SK-N-DZ (cell line): Measurements from ENCODE around the gene GABRG3. TPM values are rescaled to one million over a fixed set of nuclear protein-coding genes. Genes with fewer than 3 reads are reported as not detected.

Source experiments
- DNase-seq: peaks from one replicate; pipeline ENCODE4 v3.0.0-alpha.2; 2015; ENCODE audit warnings: low spot score
- polyA plus RNA-seq, 2 experiments: library from polyadenylated mRNA; depleted of rRNA; stranded (reverse); fragments of >200 nt; gene quantifications; 2 replicates each; pipeline ENCODE4 v1.2.3, GENCODE V29; 2014

Gene GABRG3
- not detected in 2 replicates for polyA plus RNA-seq (2014; cell fraction: cytosol; rRNA removed)
- not detected in 2 replicates for polyA plus RNA-seq (2014; cell fraction: nucleus; rRNA removed)

DNA sequence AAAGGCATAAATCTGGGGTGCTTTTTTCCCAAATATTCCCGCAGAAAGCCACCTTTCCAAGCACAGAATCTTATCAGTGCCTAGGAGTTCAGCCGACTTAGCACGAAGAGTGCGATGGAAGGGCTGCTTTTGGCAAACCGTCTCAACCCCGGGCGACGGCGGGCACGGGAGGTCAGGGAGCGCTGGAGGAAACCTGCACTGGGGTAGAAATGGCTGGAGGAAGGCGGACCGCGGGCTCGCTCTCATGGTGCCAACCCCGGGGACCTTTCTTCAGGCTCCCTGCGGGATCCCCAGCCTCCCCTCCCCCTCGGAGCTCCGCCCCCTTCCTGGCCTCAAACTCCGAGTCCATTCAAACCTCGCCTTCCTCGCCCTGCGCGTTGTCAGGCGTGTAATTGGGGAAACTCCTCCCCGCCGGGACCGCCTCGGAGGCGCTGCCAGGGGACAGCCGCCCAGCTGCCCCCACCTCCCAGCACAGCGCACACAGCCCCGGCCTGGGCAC, at the start of gene GABRG3:
TSS of gene GABRG3 (plus strand) at position 470 of the 499 bp plus-strand sequence.
- DNase-seq: no peak

DNA sequence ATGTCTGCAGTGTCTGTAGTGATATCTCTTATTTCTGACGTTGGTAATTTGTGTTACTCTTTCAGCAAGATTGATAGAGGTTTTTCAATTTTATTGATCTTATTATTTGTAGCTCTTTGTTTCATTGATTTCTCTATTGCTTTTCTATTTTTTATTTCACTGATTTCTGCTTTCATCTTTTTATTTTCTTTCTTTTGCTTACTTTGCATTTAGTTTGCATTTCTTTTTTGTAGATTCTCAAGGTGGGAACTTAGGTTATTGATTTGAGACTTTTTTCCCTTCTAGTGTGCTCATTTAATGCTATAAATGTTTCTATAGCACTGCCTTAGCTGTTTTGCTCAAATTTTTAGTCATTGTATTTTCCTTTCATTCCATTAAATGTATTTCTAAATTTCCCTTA, 49.5 kb upstream of the GABRG3 start:
- DNase-seq: no peak

- no peak for DNase-seq
These were observed 44.9 kb upstream of the GABRG3 start for GRCh38 chr15:26926081-26926480.

DNA sequence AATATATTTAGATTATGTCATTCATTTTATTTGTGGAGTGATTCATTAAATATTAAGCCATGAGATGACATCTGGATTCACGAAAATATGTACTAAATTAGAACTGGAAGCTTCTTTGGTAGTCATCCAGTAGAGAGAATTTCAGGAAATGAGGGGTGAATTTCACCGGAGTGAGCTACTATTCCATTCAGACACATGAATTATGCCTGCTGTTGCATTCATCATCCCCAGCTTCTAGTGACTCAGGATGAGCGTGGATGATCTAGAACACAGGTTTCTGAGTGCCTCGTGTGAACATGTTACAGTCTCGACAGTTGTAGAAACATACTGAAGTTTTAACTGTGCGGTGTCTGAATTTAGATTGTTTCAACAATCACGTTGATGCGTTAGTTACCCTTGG, 42.9 kb upstream of the GABRG3 start:
- no peak for DNase-seq

DNA sequence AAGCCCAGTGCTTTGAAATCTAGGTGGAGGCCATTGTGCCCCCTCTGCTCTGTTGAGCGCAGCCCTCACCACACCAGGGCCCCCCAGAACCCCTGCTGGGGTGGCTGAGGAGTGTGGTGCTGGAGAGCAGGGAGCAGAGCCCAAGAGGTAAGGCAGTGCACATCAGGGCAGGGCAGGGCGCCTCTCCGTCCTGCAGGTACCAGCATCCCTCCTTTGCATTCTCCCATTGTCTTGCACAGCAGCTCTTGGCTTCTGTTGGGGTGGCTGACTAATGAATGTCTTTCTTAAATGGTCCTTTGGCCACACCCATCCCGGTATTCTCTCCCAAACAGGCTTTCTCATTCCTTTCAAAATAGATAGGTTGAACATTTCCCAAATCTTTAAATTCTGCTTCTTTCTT, 41.4 kb upstream of the GABRG3 start:
- DNase-seq: no peak

DNA sequence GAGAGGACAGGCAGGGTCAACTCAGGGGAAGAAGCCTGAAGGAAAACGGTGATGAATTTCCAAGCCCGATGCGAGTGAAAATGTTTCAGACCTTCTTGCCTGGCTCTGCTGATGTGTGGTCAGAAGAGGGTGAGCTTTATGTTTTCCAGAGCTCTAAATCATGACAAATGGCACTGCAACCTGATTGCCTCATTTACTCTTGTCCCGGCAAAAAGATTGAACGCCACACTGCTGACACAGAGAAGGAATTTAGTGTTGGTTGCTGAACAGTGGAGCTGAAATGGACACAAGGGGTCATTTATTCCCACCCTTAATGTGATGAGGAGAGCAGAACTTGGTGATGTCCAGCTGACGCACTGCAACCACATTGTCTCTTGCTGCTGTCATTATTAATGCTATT, 36.1 kb upstream of the GABRG3 start:
- no peak for DNase-seq

- DNase-seq: no peak
These were observed 35.7 kb upstream of the GABRG3 start for GRCh38 chr15:26935322-26935721.

GRCh38 chr15:26936502-26936901, 34.5 kb upstream of the GABRG3 start:
- DNase-seq: no peak

- no peak for DNase-seq
These were observed 33.8 kb upstream of the GABRG3 start for GRCh38 chr15:26937134-26937533.

DNA sequence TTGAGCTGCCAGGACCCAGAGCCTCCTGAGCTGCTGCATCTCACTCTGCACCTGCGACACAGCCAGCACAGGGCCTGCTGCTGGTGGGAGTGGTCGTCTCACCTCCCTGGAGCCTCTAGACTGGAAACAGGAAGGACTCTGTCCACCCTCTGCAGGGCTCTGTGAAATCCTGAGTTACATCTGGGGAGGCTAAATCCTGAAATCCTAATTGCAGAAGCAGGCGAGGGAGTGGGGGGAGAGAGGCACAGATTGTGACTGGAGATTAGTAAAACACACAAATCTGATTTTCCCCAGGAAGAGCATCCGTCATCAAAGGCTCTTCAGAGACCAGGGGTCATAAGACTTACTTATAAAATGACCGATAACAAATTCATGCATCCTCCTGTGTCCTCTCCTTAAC, 31.6 kb upstream of the GABRG3 start:
- DNase-seq: no peak

DNA sequence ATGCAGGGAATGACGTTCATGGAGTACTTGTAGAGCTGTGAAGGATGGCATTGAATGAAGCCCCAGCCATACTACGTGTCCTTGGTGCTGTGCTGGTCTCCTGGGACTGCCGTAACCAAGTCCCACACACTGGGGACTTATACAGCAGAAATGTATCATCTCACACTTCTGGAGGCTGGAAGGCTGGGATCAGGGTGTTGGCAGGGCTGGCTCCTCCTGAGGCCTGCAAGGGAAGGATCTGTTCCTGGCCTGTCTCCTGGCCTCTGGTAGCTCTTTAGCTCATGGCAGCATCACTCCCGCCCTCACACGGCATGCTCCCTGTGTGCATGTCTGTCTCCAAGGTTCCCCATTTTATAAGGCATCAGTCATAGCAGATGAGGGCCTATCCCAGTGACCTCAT, 29.5 kb upstream of the GABRG3 start:
- no peak for DNase-seq

DNA sequence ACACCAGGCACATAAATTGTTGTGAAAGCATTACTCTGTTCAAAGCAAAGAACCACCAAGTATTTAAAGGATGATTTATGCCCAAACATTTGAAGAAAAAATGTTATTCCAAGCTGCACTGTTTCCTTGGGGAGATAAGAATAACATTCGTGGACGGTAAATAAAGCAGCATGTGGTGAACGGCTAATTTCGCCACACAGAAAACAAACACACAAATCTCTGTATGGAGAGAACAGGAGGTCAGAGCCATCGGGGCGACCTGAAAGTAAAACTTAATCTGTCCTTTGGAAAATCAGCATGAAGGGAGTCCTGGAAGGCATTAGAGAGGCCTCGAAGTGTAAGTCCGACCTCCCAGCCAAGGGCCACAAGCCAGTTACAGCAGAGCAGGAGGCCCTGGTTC, 27.1 kb upstream of the GABRG3 start:
- DNase-seq: no peak

GRCh38 chr15:26945046-26945445, 25.9 kb upstream of the GABRG3 start:
- no peak for DNase-seq

- DNase-seq: no peak
These were observed 21.0 kb upstream of the GABRG3 start for GRCh38 chr15:26950001-26950400.

GRCh38 chr15:26954403-26954802, 16.6 kb upstream of the GABRG3 start:
- DNase-seq: no peak

GRCh38 chr15:26967719-26968269, 3.2 kb upstream of the GABRG3 start:
- no peak for DNase-seq

GRCh38 chr15:26968806-26969205, 2.2 kb upstream of the GABRG3 start:
- no peak for DNase-seq

- DNase-seq: no peak
These were observed 464 bp downstream of the GABRG3 start for GRCh38 chr15:26971271-26972018.

- DNase-seq: no peak
These were observed 1.7 kb downstream of the GABRG3 start for GRCh38 chr15:26972636-26973035.

DNA sequence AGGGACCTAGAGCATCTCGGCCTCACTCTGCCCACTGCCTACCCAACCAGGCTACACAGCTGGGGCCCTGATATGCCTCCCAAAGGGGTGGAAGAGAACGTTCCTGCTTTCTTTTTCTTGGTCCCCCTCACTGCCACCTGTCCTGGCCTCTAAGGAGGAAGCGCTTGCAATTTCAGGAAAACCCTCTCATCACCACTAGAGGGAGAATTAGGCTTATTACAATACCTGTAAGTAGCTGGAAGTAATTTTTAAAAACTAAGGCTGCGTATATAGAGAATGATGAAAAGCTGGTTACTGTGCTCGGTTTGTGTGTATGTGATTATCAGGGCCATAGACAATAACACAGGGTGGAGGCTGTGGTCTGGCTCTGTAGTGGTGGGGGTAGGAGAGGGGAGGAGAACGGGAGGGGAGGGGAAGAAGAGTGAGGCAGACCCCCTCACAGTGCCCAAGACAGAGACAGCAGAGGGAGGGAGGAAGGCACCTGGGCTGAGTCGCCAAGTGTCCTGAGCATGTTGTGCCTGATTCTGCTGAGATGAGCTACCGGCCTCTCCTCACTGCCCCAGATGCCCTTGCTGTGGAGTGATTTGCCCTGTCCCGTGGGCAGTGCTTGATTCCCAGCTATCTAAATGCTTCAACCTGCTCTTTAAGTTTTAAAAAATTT, 3.3 kb downstream of the GABRG3 start:
- peak; percentile 3 for DNase-seq

GRCh38 chr15:26981492-26981891, 10.5 kb downstream of the GABRG3 start:
- DNase-seq: no peak

GRCh38 chr15:26983822-26984221, 12.8 kb downstream of the GABRG3 start:
- no peak for DNase-seq

- no peak for DNase-seq
These were observed 14.1 kb downstream of the GABRG3 start for GRCh38 chr15:26985050-26985449.
